Adipocyte (in vitro differentiated cells): ENCODE results near the gene CKB.

Experiments
- DNase-seq: peaks from one replicate; pipeline ENCODE4 v3.0.0-alpha.2; 2015; ENCODE audit warnings: low read depth
- H3K27me3 ChIP-seq: replicated peaks from 2 replicates; pipeline ENCODE4 v1.7.0; 2013; ENCODE audit warnings: mild to moderate bottlenecking, low read length, moderate library complexity; ENCODE audit not compliant: control insufficient read depth, insufficient read depth
- H3K36me3 ChIP-seq: 2 replicates; pipeline ENCODE4 v1.7.0; 2013; ENCODE audit warnings: low read length, mild to moderate bottlenecking, moderate library complexity; ENCODE audit not compliant: control insufficient read depth, insufficient read depth, severe bottlenecking
- H3K4me1 ChIP-seq: 2 replicates; pipeline ENCODE4 v1.7.0; 2013; ENCODE audit warnings: mild to moderate bottlenecking, low read length, moderate library complexity; ENCODE audit not compliant: control insufficient read depth, insufficient read depth
- H3K4me3 ChIP-seq: 2 replicates; pipeline ENCODE4 v1.7.0; 2013; ENCODE audit warnings: mild to moderate bottlenecking, low read length, moderate library complexity
- H3K9ac ChIP-seq: 2 replicates; pipeline ENCODE4 v1.7.0; 2013; ENCODE audit warnings: mild to moderate bottlenecking, low read length, moderate library complexity
- H3K9me3 ChIP-seq: 2 replicates; pipeline ENCODE4 v1.7.0; 2013; ENCODE audit warnings: mild to moderate bottlenecking, low read length, moderate library complexity; ENCODE audit not compliant: control insufficient read depth

Gene CKB

GRCh38 chr14:103542605-103543088 lies 20.0 kb upstream of the CKB start:
- no peaks in the 10 kb centered on the region for H3K27me3 ChIP-seq
- peak overlapping the region; percentile 82 for H3K9ac ChIP-seq
- DNase-seq = peak; percentile 25
- no peaks in the 10 kb centered on the region for H3K9me3 ChIP-seq
- no peaks in the 10 kb centered on the region for H3K36me3 ChIP-seq
- H3K4me3 ChIP-seq = peak overlapping the region; percentile 58
- H3K4me1 ChIP-seq = peaks cover 71% of the 10 kb centered on the region

GRCh38 chr14:103541709-103542604 lies 19.3 kb upstream of the CKB start:
- Histone ChIP-seq H3K4me3 (peak overlapping the region; percentile 58), H3K4me1 (peaks cover 77% of the 10 kb centered on the region), H3K9me3 (no peaks in the 10 kb centered on the region), H3K27me3 (no peaks in the 10 kb centered on the region), H3K36me3 (no peaks in the 10 kb centered on the region), H3K9ac (peak overlapping the region; percentile 82)
- no peak for DNase-seq

- Histone ChIP-seq H3K9me3 (no peaks in the 10 kb centered on the region), H3K27me3 (no peaks in the 10 kb centered on the region), H3K36me3 (no peaks in the 10 kb centered on the region), H3K4me3 (no peak overlapping the region), H3K9ac (peak overlapping the region; percentile 82), H3K4me1 (peaks cover 79% of the 10 kb centered on the region)
- DNase-seq = no peak
Observed at GRCh38 chr14:103540821-103541708, 18.4 kb upstream of the CKB start.

GRCh38 chr14:103539056-103539825 lies 16.6 kb upstream of the CKB start:
- H3K9ac ChIP-seq = peak overlapping the region; percentile 82
- no peaks in the 10 kb centered on the region for H3K9me3 ChIP-seq
- no peaks in the 10 kb centered on the region for H3K36me3 ChIP-seq
- no peak for DNase-seq
- peaks cover 80% of the 10 kb centered on the region for H3K4me1 ChIP-seq
- no peaks in the 10 kb centered on the region for H3K27me3 ChIP-seq
- no peak overlapping the region for H3K4me3 ChIP-seq

- Histone ChIP-seq H3K9me3 (no peaks in the 10 kb centered on the region), H3K27me3 (no peaks in the 10 kb centered on the region), H3K9ac (peak overlapping the region; percentile 38), H3K4me1 (peaks cover 73% of the 10 kb centered on the region), H3K4me3 (no peak overlapping the region), H3K36me3 (no peaks in the 10 kb centered on the region)
- DNase-seq = no peak
Observed at GRCh38 chr14:103538291-103539055, 15.8 kb upstream of the CKB start.

- DNase-seq = no peak
- H3K4me3 ChIP-seq = no peak overlapping the region
- H3K9me3 ChIP-seq = no peaks in the 10 kb centered on the region
- peak overlapping the region; percentile 56 for H3K9ac ChIP-seq
- no peaks in the 10 kb centered on the region for H3K27me3 ChIP-seq
- H3K4me1 ChIP-seq = peaks cover 62% of the 10 kb centered on the region
- no peaks in the 10 kb centered on the region for H3K36me3 ChIP-seq
Observed at GRCh38 chr14:103537175-103537990, 14.8 kb upstream of the CKB start.

- no peaks in the 10 kb centered on the region for H3K27me3 ChIP-seq
- DNase-seq = no peak
- H3K9me3 ChIP-seq = no peaks in the 10 kb centered on the region
- peaks cover 55% of the 10 kb centered on the region for H3K4me1 ChIP-seq
- no peaks in the 10 kb centered on the region for H3K36me3 ChIP-seq
- H3K4me3 ChIP-seq = no peak overlapping the region
- H3K9ac ChIP-seq = peak overlapping the region; percentile 56
Observed at GRCh38 chr14:103536693-103537092, 14.1 kb upstream of the CKB start.

- Histone ChIP-seq H3K4me1 (peaks cover 48% of the 10 kb centered on the region), H3K36me3 (no peaks in the 10 kb centered on the region), H3K4me3 (no peak overlapping the region), H3K9me3 (no peaks in the 10 kb centered on the region), H3K27me3 (no peaks in the 10 kb centered on the region), H3K9ac (peak overlapping the region; percentile 60)
- DNase-seq = no peak
Observed at GRCh38 chr14:103535891-103536565, 13.4 kb upstream of the CKB start.

GRCh38 chr14:103535081-103535890 lies 12.7 kb upstream of the CKB start:
- H3K4me3 ChIP-seq = no peak overlapping the region
- no peak for DNase-seq
- H3K27me3 ChIP-seq = no peaks in the 10 kb centered on the region
- peaks cover 47% of the 10 kb centered on the region for H3K4me1 ChIP-seq
- peak overlapping the region; percentile 60 for H3K9ac ChIP-seq
- H3K36me3 ChIP-seq = peaks cover 5% of the 10 kb centered on the region
- H3K9me3 ChIP-seq = no peaks in the 10 kb centered on the region
